Upper lobe of left lung (tissue), 6 donors: ENCODE results near the gene RANBP6. TPM values are rescaled to one million over a fixed set of nuclear protein-coding genes. Genes with fewer than 3 reads are reported as not detected.

Experiments
- ATAC-seq, 2 donors: fragments of 200-7000 bp; cut with Tn5 transposase; one replicate each; pipeline ENCODE4 v1.9.1; 2022; ENCODE audit warnings: mild to moderate bottlenecking in 2 of 2, moderate library complexity in 2 of 2; ENCODE audit not compliant: low FRiP score in 2 of 2
- DNase-seq, 2 donors: peaks; one replicate each; pipeline ENCODE4 v3.0.0-alpha.2; 2019 to 2020
- H3K27ac ChIP-seq, 4 donors: fragments of 200-600 bp; sonication (generic); one replicate each; pipeline ENCODE4 v1.5.1; 2016 to 2019
- H3K27me3 ChIP-seq, 4 donors: fragments of 200-600 bp; sonication (generic); one replicate each; pipeline ENCODE4 v1.5.1; 2017 to 2019
- H3K36me3 ChIP-seq, 4 donors: fragments of 200-600 bp; sonication (generic); one replicate each; pipeline ENCODE4 v1.5.1; 2016 to 2019
- H3K4me1 ChIP-seq, 4 donors: fragments of 200-600 bp; sonication (generic); one replicate each; pipeline ENCODE4 v1.5.1; 2018 to 2019
- H3K4me3 ChIP-seq, 4 donors: fragments of 200-600 bp; sonication (generic); one replicate each; pipeline ENCODE4 v1.5.1; 2017 to 2019; ENCODE audit warnings: mild to moderate bottlenecking in 2 of 4, moderate library complexity in 1 of 4
- H3K9me3 ChIP-seq, 4 donors: fragments of 200-600 bp; sonication (generic); one replicate each; pipeline ENCODE4 v1.5.1; 2018 to 2019
- CTCF ChIP-seq, 6 experiments: fragments of 450-650 bp in 4 of 6; fragments of 200-600 bp in 2 of 6; sonication (generic) in 2 of 6; IDR thresholded peaks; one replicate each; pipeline ENCODE4 v1.5.1; 2016 to 2019; ENCODE audit warnings: antibody characterized with exemption in 6 of 6
- EP300 ChIP-seq, 4 donors: sonication (generic); formaldehyde crosslinking; IDR thresholded peaks; one replicate each; pipeline ENCODE4 v1.5.1; 2017; ENCODE audit warnings: antibody characterized with exemption in 4 of 4, control low read depth in 2 of 4
- POLR2A ChIP-seq, 4 donors: fragments of 450-650 bp; IDR thresholded peaks; one replicate each; pipeline ENCODE4 v1.5.1; 2016 to 2017; ENCODE audit warnings: antibody characterized with exemption in 4 of 4, mild to moderate bottlenecking in 2 of 4
- POLR2AphosphoS5 ChIP-seq, 2 donors: sonication (generic); formaldehyde crosslinking; IDR thresholded peaks; one replicate each; pipeline ENCODE4 v1.5.1; 2017; ENCODE audit warnings: antibody characterized with exemption in 2 of 2
- WGBS, 2 donors: methylation state at CpG; one replicate each; pipeline ENCODE4 v1.1.5; 2017 to 2018; 5-methylcytosine and 5-hydroxymethylcytosine counted together
- total RNA-seq, 6 donors: library from RNA; depleted of rRNA in 4 of 6; stranded (reverse); fragments of >200 nt in 4 of 6; gene quantifications; one replicate each; pipeline versions ENCODE4 v1.1.0 to v1.2.1, GENCODE V29; 2016 to 2021
- donor health status: DM: no; HTN: no; CAD: no; lungs with moderate emphysema.
- donor health status: DM: no; HTN: yes; CAD: no; lungs with severe emphysema.

RANBP6 gene
- total RNA-seq, 6 donors from 2014 or later, result 6.4 to 19.8 (median 12.6) TPM

GRCh38 chr9:5994493-5994892, 20.9 kb downstream of the RANBP6 start:
- Histone ChIP-seq H3K27ac (no peak overlapping the region), H3K27me3 (no peaks in the 10 kb centered on the region), H3K9me3 (no peaks in the 10 kb centered on the region), H3K4me1 (peaks cover 0 to 3% (median 3%) of the 10 kb centered on the region in 4 donors), H3K36me3 (no peaks in the 10 kb centered on the region), H3K4me3 (no peak overlapping the region)
- TF ChIP-seq POLR2AphosphoS5 (IDR thresholded peaks at IDR 0.05), result no peak
- TF ChIP-seq CTCF (IDR thresholded peaks at IDR 0.05), result no peak
- TF ChIP-seq EP300 (IDR thresholded peaks at IDR 0.05), result no peak
- no peak for TF ChIP-seq POLR2A (IDR thresholded peaks at IDR 0.05)
- 90 to 92% methylated on average over 1 of the region's 1 CpG for WGBS, 2 donors
- DNase-seq, result no peak
- ATAC-seq, result no peak

GRCh38 chr9:5988265-5988664, 27.2 kb downstream of the RANBP6 start:
- 91 to 93% methylated on average over 5 of the region's 5 CpGs for WGBS, 2 donors
- ATAC-seq (no peak), DNase-seq (no peak)
- TF ChIP-seq EP300 (IDR thresholded peaks at IDR 0.05), result no peak
- no peak for TF ChIP-seq CTCF (IDR thresholded peaks at IDR 0.05)
- no peak for TF ChIP-seq POLR2A (IDR thresholded peaks at IDR 0.05)
- no peak for TF ChIP-seq POLR2AphosphoS5 (IDR thresholded peaks at IDR 0.05)
- no peaks in the 10 kb centered on the region for H3K4me1 ChIP-seq
- H3K27ac ChIP-seq, result no peak overlapping the region
- no peaks in the 10 kb centered on the region for H3K9me3 ChIP-seq
- peaks cover 0 to 30% (median 3%) of the 10 kb centered on the region in 4 donors for H3K36me3 ChIP-seq
- no peaks in the 10 kb centered on the region for H3K27me3 ChIP-seq
- H3K4me3 ChIP-seq, result no peak overlapping the region

GRCh38 chr9:5983042-5983441, 32.4 kb downstream of the RANBP6 start:
- Histone ChIP-seq H3K36me3 (peaks cover 0 to 31% (median 3%) of the 10 kb centered on the region in 4 donors), H3K27me3 (no peaks in the 10 kb centered on the region), H3K4me1 (no peaks in the 10 kb centered on the region), H3K9me3 (no peaks in the 10 kb centered on the region), H3K4me3 (no peak overlapping the region), H3K27ac (no peak overlapping the region)
- TF ChIP-seq POLR2AphosphoS5 (IDR thresholded peaks at IDR 0.05), result no peak
- no peak for TF ChIP-seq POLR2A (IDR thresholded peaks at IDR 0.05)
- no peak for TF ChIP-seq CTCF (IDR thresholded peaks at IDR 0.05)
- TF ChIP-seq EP300 (IDR thresholded peaks at IDR 0.05), result no peak
- WGBS, 2 donors, result 90 to 96% methylated on average over 2 of the region's 2 CpGs
- DNase-seq (no peak), ATAC-seq (no peak)

- Histone ChIP-seq H3K27ac (no peak overlapping the region), H3K27me3 (no peaks in the 10 kb centered on the region), H3K4me3 (no peak overlapping the region), H3K9me3 (no peaks in the 10 kb centered on the region), H3K36me3 (peaks cover 0 to 24% (median 3%) of the 10 kb centered on the region in 4 donors), H3K4me1 (peaks cover 0 to 4% (median 0%) of the 10 kb centered on the region in 4 donors)
- WGBS, 2 donors, result 74 to 77% methylated on average over 2 of the region's 2 CpGs
- ATAC-seq (no peak), DNase-seq (no peak)
- TF ChIP-seq POLR2AphosphoS5 (IDR thresholded peaks at IDR 0.05), result peak in 1 of 2 donors; percentile 36
- no peak for TF ChIP-seq EP300 (IDR thresholded peaks at IDR 0.05)
These were observed 33.1 kb downstream of the RANBP6 start for GRCh38 chr9:5982317-5982716.

DNA sequence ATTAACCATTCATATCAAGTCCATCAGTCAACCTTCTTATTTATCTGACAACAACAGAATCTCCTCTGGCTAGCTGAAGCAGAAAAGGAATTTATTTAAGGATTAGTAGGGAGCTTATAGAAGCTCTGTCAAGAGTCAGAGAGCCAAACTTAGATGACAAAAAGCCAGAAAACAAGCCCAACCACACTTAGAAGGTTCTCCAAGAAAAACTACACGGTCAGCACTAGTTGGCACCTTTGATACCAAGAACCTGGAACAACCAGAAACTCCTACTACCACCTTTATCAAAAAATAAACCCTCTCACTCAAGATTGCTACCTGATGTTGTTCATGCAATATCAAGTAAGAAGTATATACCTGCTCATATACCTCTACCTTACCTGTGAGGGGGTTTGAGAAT, 36.9 kb downstream of the RANBP6 start:
- TF ChIP-seq CTCF (IDR thresholded peaks at IDR 0.05), result no peak
- no peak for TF ChIP-seq POLR2A (IDR thresholded peaks at IDR 0.05)
- no peak for TF ChIP-seq EP300 (IDR thresholded peaks at IDR 0.05)
- TF ChIP-seq POLR2AphosphoS5 (IDR thresholded peaks at IDR 0.05), result no peak
- ATAC-seq, result no peak

More for the DNA sequence above, 36.9 kb downstream of the RANBP6 start:
- DNase-seq, result no peak
- Histone ChIP-seq H3K4me3 (no peak overlapping the region), H3K4me1 (peaks cover 4 to 10% (median 8%) of the 10 kb centered on the region in 4 donors), H3K27ac (no peak overlapping the region), H3K9me3 (no peaks in the 10 kb centered on the region), H3K27me3 (no peaks in the 10 kb centered on the region), H3K36me3 (peaks cover 0 to 4% (median 2%) of the 10 kb centered on the region in 4 donors)
- 73 to 87% methylated on average over 1 of the region's 1 CpG for WGBS, 2 donors
